DND-41 (cell line): ENCODE measurements around the gene LMX1B.

Experiments used
- ATAC-seq: fragments of 200-7000 bp; cut with Tn5 transposase; 3 replicates; pipeline ENCODE4 v1.9.1; 2021; ENCODE audit warnings: low read depth; ENCODE audit not compliant: insufficient read depth
- DNase-seq: peaks from one replicate; pipeline ENCODE4 v3.0.0-alpha.2; 2020
- H2AFZ ChIP-seq: 2 replicates; pipeline ENCODE4 v1.6.0; 2012; ENCODE audit warnings: low read depth, low read length
- H3K27ac ChIP-seq: 2 replicates; pipeline ENCODE4 v1.5.1; 2012; ENCODE audit warnings: low read length, inconsistent platforms
- H3K27me3 ChIP-seq: fragments of 200-600 bp; sonication (generic); 2 replicates; pipeline ENCODE4 v1.6.0; 2012; ENCODE audit warnings: low read length, mild to moderate bottlenecking, inconsistent platforms; ENCODE audit not compliant: insufficient read depth, poor library complexity
- H3K36me3 ChIP-seq: 2 replicates; pipeline ENCODE4 v1.5.1; 2012; ENCODE audit warnings: low read length, inconsistent platforms; ENCODE audit not compliant: insufficient read depth
- H3K4me1 ChIP-seq: 2 replicates; pipeline ENCODE4 v1.5.1; 2012; ENCODE audit warnings: mild to moderate bottlenecking, low read length; ENCODE audit not compliant: insufficient read depth
- H3K4me2 ChIP-seq: 2 replicates; pipeline ENCODE4 v1.6.0; 2012; ENCODE audit warnings: mild to moderate bottlenecking, moderate library complexity, low read length, inconsistent platforms; ENCODE audit not compliant: insufficient read depth
- H3K4me3 ChIP-seq, 2 experiments: fragments of 200-600 bp in 1 of 2; shearing (Covaris generic) in 1 of 2; 2 replicates each; pipeline ENCODE4 v1.5.1; 2012 to 2016; ENCODE audit warnings: inconsistent platforms in 2 of 2, low read length in 2 of 2, mild to moderate bottlenecking in 2 of 2, low read depth in 1 of 2, moderate library complexity in 1 of 2
- H3K79me2 ChIP-seq: 2 replicates; pipeline ENCODE4 v1.6.0; 2012; ENCODE audit warnings: low read length, inconsistent platforms; ENCODE audit not compliant: insufficient read depth
- H3K9ac ChIP-seq: 2 replicates; pipeline ENCODE4 v1.6.0; 2012; ENCODE audit warnings: low read depth, mild to moderate bottlenecking, inconsistent platforms, low read length, moderate library complexity
- H3K9me3 ChIP-seq: 2 replicates; pipeline ENCODE4 v1.5.1; 2012; ENCODE audit warnings: low read length, moderate library complexity, mild to moderate bottlenecking, inconsistent platforms; ENCODE audit not compliant: insufficient read depth, severe bottlenecking
- H4K20me1 ChIP-seq: 2 replicates; pipeline ENCODE4 v1.6.0; 2012; ENCODE audit warnings: low read length; ENCODE audit not compliant: insufficient read depth
- EZH2 ChIP-seq: IDR thresholded peaks from 3 replicates; pipeline ENCODE4 v1.6.1; 2012; ENCODE audit warnings: borderline replicate concordance, low read depth, mild to moderate bottlenecking, moderate library complexity, low read length, inconsistent platforms; ENCODE audit not compliant: severe bottlenecking
- TF ChIP-seq, protein P1 (sequence below): IDR thresholded peaks from 2 replicates; pipeline ENCODE4 v1.5.1; 2012; ENCODE audit warnings: borderline replicate concordance, low read length, moderate library complexity, mild to moderate bottlenecking; ENCODE audit not compliant: poor library complexity, severe bottlenecking; ENCODE audit errors: extremely low read depth

LMX1B gene

DNA sequence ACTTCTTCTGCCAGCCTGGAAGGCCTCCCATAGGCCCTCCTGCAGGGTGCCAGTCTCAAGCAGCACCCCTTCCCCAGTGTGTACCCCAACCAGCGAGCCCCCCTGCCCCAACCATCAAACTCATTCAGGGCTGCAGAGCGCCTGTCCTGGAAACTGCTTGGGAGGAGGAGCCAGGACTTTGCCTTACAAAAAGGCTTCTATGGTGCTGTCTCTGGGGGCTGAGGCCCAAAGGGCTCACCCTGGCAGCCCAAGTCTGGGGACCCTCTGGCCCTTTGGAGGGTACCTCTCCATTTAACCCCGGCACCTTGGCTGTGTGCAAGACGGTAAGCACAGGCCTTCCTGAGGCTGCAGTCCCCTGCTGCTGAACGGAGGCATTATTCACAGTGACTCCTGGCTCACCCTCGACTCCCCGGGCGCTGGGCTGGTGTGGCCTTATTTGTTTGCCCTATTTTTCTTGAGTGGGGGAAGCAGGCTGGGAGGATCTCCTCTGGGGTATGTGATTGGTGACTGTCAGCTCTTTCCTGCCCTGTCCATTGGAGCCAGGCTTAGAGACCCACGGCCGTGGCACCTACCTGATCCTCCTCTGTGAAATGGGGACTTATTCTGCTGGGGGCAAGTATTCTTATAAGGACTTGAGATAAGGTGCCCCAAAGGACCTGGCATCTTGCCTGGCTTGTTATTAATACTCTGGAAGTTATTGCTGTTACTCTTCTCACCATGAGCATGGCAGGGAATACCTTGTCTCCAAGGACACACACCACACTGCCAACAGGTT, 5.8 kb downstream of the LMX1B start:
- Histone ChIP-seq H3K27ac (no peak overlapping the region), H3K9me3 (no peaks in the 10 kb centered on the region), H3K9ac (no peak overlapping the region), H3K4me1 (no peaks in the 10 kb centered on the region), H2AFZ (no peak overlapping the region), H3K79me2 (no peaks in the 10 kb centered on the region), H4K20me1 (no peaks in the 10 kb centered on the region), H3K36me3 (no peaks in the 10 kb centered on the region), H3K27me3 (peaks cover 23% of the 10 kb centered on the region), H3K4me2 (no peak overlapping the region), H3K4me3 (no peak overlapping the region)
- no peak for ATAC-seq
- TF ChIP-seq, protein P1, sequence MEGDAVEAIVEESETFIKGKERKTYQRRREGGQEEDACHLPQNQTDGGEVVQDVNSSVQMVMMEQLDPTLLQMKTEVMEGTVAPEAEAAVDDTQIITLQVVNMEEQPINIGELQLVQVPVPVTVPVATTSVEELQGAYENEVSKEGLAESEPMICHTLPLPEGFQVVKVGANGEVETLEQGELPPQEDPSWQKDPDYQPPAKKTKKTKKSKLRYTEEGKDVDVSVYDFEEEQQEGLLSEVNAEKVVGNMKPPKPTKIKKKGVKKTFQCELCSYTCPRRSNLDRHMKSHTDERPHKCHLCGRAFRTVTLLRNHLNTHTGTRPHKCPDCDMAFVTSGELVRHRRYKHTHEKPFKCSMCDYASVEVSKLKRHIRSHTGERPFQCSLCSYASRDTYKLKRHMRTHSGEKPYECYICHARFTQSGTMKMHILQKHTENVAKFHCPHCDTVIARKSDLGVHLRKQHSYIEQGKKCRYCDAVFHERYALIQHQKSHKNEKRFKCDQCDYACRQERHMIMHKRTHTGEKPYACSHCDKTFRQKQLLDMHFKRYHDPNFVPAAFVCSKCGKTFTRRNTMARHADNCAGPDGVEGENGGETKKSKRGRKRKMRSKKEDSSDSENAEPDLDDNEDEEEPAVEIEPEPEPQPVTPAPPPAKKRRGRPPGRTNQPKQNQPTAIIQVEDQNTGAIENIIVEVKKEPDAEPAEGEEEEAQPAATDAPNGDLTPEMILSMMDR = no peak
- no peak for TF ChIP-seq EZH2
- DNase-seq = no peak

DNA sequence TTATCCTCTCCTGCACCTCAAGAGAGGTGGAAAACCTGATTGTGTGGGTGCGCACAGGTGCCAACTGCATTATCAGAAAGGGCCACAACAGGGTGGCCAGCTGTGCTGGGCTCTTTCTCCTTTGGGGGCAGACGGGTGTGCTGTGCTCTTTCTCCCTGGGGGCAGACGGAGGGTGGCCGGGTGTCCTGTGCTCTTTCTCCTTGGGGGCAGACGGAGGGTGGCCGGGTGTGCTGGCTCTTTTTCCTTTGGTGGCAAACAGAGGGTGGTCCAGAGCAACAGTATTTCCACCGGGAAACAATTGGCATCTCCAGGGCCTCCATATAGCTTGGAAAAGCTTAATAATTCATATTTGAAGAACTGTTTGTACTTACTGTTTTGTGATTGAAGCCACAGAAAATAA, 6.8 kb downstream of the LMX1B start:
- Histone ChIP-seq H4K20me1 (no peaks in the 10 kb centered on the region), H3K4me3 (no peak overlapping the region), H3K27ac (no peak overlapping the region), H3K4me2 (no peak overlapping the region), H3K79me2 (no peaks in the 10 kb centered on the region), H3K9me3 (no peaks in the 10 kb centered on the region), H2AFZ (no peak overlapping the region), H3K27me3 (peaks cover 23% of the 10 kb centered on the region), H3K9ac (no peak overlapping the region), H3K36me3 (no peaks in the 10 kb centered on the region), H3K4me1 (no peaks in the 10 kb centered on the region)
- no peak for TF ChIP-seq EZH2
- TF ChIP-seq, protein P1 = no peak
- DNase-seq (no peak), ATAC-seq (no peak)

DNA sequence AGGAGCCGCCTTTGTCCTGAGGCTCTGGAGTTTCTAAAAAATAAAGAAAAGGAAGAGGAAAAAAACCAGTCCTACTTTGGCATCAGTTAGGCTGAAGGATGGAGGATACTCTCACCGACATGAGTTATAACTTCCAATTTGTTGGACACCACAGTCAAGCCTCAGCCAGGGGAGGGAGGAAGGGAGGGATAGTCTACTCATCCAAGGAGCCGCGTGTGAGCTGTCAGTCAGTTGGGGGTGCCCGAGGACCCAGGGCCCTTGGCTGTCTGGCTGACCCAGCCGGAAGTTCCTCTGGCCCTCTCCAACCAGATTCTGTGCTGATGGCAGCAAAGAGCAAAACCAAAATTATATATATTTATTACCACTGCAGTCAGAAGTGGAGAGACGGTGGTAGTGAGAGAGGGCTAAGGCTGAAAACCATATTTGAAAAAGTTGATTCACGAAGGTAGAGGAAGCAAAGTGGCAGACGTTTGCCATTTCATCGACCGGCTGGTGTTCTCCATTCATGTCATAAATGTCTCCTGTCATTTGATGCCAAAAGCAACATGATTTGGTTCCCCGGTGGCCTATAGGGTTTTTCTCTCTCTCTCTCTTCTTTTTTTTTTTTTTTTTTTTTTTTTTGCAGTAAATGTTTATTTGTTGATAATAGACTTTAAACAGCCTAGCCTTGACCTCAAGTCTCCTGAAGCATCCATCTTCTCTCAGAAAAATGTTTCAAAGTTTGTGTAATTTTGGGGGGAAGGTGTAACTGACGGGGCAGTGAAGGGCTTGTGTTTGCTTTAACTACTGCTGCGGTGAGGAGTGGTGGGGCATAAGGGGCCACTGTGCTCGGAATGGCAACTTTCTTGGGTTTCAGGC, 7.6 kb downstream of the LMX1B start:
- no peaks in the 10 kb centered on the region for H4K20me1 ChIP-seq
- H3K9me3 ChIP-seq = no peaks in the 10 kb centered on the region
- DNase-seq (no peak), ATAC-seq (no peak)
- no peak overlapping the region for H3K4me3 ChIP-seq
- no peak overlapping the region for H3K9ac ChIP-seq
- H3K36me3 ChIP-seq = no peaks in the 10 kb centered on the region
- TF ChIP-seq, protein P1 = no peak
- TF ChIP-seq EZH2 = no peak
- no peak overlapping the region for H3K27ac ChIP-seq
- H3K79me2 ChIP-seq = no peaks in the 10 kb centered on the region
- H3K27me3 ChIP-seq = peaks cover 23% of the 10 kb centered on the region
- H3K4me2 ChIP-seq = no peak overlapping the region
- H3K4me1 ChIP-seq = no peaks in the 10 kb centered on the region
- H2AFZ ChIP-seq = no peak overlapping the region
